ENCODE data around the gene RNASE7.

- no peak for TF ChIP-seq CTCF (conservative IDR thresholded peaks at IDR 0.05 in 1 of 2, IDR thresholded peaks at IDR 0.05 in 1 of 2; ENCODE audit: extremely low read depth in 1 of 2, insufficient read depth in 1 of 2, low read depth in 1 of 2, low read length in 2 of 2)
- no peak for TF ChIP-seq EZH2 (IDR thresholded peaks at IDR 0.05; ENCODE audit: borderline replicate concordance, low read length)
Observed at GRCh38 chr14:21086908-21087293, 44.7 kb downstream of the RNASE7 start.
